ENCODE data around the gene ATXN7. TPM values are rescaled to one million over a fixed set of nuclear protein-coding genes. Genes with fewer than 3 reads are reported as not detected.

The ATXN7 gene
- total RNA-seq, 4 donors from 2014 or later: 22.2 to 42.8 (median 35.0) TPM

DNA sequence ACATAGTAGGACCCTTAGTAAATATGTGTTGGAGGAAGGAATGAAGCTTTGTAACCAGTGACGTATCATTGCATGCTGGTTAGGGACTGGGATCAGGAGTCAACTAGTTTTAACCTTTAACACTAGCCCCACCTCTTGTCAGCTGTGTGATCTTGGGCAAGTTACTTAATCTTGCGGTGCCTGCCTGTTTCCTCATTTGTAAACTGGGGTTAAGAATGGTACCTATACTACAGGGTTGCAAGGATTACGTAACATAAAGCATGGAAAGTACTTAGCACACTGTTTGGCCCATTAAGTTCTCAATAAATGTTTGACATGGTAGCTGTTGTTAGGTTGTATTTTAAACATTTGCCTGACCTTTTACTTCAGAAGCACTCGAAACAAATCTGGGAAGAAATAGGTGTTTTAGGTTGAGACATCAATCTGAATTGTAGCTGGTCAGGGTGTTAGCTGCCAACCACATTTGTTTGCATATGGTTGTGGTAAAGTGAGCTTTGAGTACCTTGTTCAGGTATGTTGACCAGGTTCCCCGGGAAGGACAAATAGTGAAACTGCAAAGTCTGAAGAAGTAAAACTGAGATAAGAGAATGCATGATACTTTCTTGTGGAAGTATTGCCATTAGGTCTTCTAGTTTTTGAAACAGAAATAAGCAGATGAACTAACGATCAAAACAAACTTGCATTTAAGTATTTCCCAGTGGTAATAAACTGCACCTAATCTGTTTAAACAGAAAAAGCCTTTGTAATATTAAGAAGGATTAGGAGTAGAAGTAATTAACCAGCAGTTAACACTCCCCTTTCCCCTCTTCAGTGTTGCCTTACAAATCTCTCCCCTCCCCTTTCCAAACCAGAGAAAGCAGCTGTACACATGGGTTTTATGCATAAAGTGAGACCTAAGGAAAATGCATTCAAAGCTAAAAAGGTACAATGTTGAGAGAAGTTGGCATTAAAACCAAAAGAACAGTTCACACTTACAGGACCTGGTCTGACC is 74.3 kb downstream of the ATXN7 start:
- TF ChIP-seq, protein P1, sequence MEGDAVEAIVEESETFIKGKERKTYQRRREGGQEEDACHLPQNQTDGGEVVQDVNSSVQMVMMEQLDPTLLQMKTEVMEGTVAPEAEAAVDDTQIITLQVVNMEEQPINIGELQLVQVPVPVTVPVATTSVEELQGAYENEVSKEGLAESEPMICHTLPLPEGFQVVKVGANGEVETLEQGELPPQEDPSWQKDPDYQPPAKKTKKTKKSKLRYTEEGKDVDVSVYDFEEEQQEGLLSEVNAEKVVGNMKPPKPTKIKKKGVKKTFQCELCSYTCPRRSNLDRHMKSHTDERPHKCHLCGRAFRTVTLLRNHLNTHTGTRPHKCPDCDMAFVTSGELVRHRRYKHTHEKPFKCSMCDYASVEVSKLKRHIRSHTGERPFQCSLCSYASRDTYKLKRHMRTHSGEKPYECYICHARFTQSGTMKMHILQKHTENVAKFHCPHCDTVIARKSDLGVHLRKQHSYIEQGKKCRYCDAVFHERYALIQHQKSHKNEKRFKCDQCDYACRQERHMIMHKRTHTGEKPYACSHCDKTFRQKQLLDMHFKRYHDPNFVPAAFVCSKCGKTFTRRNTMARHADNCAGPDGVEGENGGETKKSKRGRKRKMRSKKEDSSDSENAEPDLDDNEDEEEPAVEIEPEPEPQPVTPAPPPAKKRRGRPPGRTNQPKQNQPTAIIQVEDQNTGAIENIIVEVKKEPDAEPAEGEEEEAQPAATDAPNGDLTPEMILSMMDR (IDR thresholded peaks at IDR 0.05; ENCODE audit: low read depth): no peak

DNA sequence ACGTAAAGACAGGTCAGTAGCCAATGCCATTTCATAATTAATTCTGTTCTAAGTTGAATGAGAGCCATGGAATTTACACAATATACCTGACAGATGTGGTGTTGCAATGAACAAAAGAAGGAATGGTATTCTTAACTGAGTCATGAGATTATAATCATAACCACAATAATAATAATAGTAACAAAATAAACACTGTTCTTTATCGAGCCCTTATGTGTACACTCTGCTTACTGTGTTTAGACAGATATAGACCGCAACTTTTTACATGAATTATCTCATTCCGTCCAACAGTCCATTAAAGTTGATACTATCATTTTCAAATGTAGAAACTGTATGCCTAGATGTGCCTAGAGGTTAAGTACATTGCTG is 76.7 kb downstream of the ATXN7 start:
- TF ChIP-seq, protein P1 (IDR thresholded peaks at IDR 0.05; ENCODE audit: low read depth): no peak

DNA sequence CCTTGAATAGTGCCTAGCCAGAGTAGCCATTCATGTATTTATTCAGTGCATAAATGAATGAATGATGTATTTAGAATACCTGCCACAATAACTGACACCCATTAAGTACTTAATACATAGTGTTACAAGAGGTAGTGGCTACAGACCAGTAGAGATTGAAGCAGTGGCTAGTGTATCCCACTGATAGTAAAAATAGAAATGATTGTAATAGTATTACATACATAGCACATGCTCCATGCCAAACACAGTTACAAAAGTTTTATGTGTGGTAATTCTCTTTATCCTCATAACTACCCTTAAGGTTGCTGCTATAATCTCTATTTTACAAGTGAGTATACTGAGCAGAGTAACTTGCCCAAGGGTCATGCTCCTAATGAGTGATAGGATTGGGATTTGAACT is 78.9 kb downstream of the ATXN7 start:
- TF ChIP-seq, protein P1 (IDR thresholded peaks at IDR 0.05; ENCODE audit: low read depth): no peak

DNA sequence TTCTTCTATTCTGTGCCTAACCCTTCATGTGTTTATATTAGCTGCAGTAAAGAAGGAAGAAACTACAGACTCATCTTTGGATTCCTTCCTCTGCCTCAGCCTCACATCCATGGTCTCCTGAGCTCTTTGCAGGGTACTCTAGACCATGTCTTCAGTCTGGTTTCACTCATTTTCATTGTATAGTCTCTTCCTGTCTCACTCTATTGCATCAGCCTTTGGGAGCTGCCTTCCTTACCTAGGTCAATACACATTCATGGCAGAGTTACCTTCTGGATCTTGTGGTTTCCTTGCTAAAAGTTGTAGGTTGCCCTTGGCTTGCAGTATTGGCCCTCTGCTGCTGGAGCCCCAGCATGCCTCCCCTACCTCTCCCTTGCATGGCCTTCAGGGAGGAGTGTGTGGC is 80.0 kb downstream of the ATXN7 start:
- TF ChIP-seq, protein P1 (IDR thresholded peaks at IDR 0.05; ENCODE audit: low read depth): no peak

DNA sequence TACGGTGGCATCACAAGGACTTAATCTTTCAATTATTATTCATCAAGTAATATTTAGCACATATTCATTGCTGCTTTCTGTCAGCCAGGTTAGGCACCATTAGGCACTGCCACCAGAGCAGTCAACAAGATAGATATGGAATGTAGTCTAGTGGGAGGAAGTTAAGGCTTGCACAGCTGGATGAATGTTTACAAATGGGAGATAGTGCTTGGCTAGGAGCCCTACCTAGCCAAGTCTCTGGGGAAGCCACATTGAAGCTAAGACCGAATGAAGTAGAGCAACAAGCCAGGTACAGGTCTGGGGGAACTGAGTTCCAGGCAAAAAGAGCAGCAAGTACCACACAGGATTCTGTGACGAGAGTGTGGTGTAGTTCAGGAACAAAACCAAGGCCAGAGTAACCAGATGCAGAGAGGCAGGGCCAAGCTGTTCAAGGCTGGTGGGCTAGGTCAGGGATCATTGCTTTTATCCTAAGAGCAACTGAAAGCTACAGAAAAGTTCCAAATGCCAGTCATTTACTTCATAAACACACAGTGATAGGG is 82.0 kb downstream of the ATXN7 start:
- TF ChIP-seq, protein P1 (IDR thresholded peaks at IDR 0.05; ENCODE audit: low read depth): no peak

DNA sequence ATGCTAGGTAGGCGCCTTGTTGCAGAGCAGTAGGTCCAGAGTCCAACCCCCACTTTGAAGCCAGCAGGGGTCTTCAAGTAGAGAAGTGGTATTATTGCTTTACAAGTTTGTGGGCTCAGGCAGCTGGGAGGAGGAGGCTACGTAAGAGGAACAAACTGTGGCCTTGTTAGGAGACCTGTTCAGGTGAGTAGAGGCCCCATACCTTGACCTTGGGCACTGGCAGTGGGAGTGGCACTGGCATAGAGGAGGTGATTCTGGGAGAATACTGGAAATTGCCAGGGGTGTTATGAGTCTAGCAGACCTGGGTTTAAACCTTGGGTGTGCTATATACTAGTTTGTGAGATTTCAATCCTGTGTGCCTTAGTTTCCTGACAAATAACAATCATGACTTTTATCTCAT is 83.1 kb downstream of the ATXN7 start:
- TF ChIP-seq, protein P1 (IDR thresholded peaks at IDR 0.05; ENCODE audit: low read depth): no peak

DNA sequence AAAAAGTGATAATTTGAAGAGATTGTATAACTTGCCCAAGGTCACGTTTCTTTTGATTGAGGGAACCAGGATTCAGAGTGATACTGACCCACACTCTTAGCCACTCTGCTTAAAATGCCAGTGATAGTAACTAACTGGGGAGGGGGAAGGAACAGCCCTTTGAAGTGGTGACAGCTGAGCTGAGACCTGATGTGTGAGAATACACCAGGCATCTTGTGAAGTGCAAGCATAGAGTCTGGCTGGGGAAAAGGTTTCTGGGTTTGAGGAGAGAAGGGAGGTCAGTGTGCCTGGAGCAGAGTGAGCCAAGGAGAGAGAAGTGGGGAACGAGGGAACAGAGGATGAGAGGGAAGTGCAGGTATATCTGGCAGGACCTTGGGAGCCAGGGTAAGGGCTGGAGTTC is 83.9 kb downstream of the ATXN7 start:
- TF ChIP-seq, protein P1 (IDR thresholded peaks at IDR 0.05; ENCODE audit: low read depth): no peak
